K562 (cell line): ENCODE data around the gene CRKL. TPM values are rescaled to one million over a fixed set of nuclear protein-coding genes. Genes with fewer than 3 reads are reported as not detected.

Source experiments
- CHD1 ChIP-seq: fragments of 200-600 bp; sonication (generic); IDR thresholded peaks from one replicate; pipeline ENCODE4 v1.6.1; 2012; ENCODE audit warnings: mild to moderate bottlenecking, moderate library complexity, low read length, inconsistent platforms
- ETV6 ChIP-seq, 3 experiments: fragments of 150-350 bp in 1 of 3; sonication (generic) in 1 of 3; formaldehyde crosslinking in 1 of 3; IDR thresholded peaks; 2 replicates each; pipeline versions ENCODE4 v1.6.1 to v1.8.0; 2014 to 2022; ENCODE audit warnings: borderline replicate concordance in 2 of 3, low read depth in 2 of 3, antibody characterized with exemption in 1 of 3, low read length in 1 of 3, mild to moderate bottlenecking in 1 of 3, missing genetic modification reagents in 1 of 3
- GATA2 ChIP-seq: sonication (generic); formaldehyde crosslinking; IDR thresholded peaks from 2 replicates; pipeline ENCODE4 v1.4.0; 2020; ENCODE audit warnings: mild to moderate bottlenecking, missing genetic modification reagents
- GTF2A2 ChIP-seq: IDR thresholded peaks from 2 replicates; pipeline ENCODE4 v1.6.1; 2016; ENCODE audit warnings: mild to moderate bottlenecking, missing genetic modification characterization, missing compliant biosample characterization
- HNRNPLL ChIP-seq: fragments of 200-400 bp; formaldehyde crosslinking; IDR thresholded peaks from 2 replicates; pipeline ENCODE4 v1.6.1; 2017; ENCODE audit warnings: low read length, low read depth, mild to moderate bottlenecking; ENCODE audit not compliant: poor library complexity, severe bottlenecking
- HNRNPUL1 ChIP-seq: fragments of 200-400 bp; formaldehyde crosslinking; IDR thresholded peaks from 2 replicates; pipeline ENCODE4 v1.6.1; 2017; ENCODE audit warnings: low read length
- MAZ ChIP-seq, 2 experiments: fragments of 450-650 bp in 1 of 2; sonication (generic) in 1 of 2; formaldehyde crosslinking; IDR thresholded peaks in 1 of 2; conservative IDR thresholded peaks in 1 of 2; 2 replicates each; pipeline versions ENCODE4 v1.4.0 to v1.5.0; 2020; ENCODE audit warnings: mild to moderate bottlenecking in 1 of 2, missing genetic modification reagents in 1 of 2
- NEUROD1 ChIP-seq: fragments of 150-350 bp; IDR thresholded peaks from 2 replicates; pipeline ENCODE4 v1.6.1; 2014; ENCODE audit warnings: borderline replicate concordance, low read length, low read depth; ENCODE audit not compliant: partially characterized antibody
- NR2C1 ChIP-seq, 2 experiments: fragments of 450-650 bp; IDR thresholded peaks; 2 replicates each; pipeline ENCODE4 v1.6.1; 2017; ENCODE audit warnings: mild to moderate bottlenecking in 2 of 2, antibody characterized with exemption in 1 of 2, inconsistent platforms in 1 of 2, missing compliant biosample characterization in 1 of 2, missing genetic modification characterization in 1 of 2
- NR2C2 ChIP-seq, 2 experiments: fragments of 200-800 bp in 1 of 2; sonication (Bioruptor generic) in 1 of 2; sonication (generic) in 1 of 2; formaldehyde crosslinking in 1 of 2; IDR thresholded peaks; 2 replicates each; pipeline versions ENCODE4 v1.6.1 to v1.8.0; 2016 to 2022; ENCODE audit warnings: mild to moderate bottlenecking in 1 of 2, missing compliant biosample characterization in 1 of 2, missing genetic modification characterization in 1 of 2, missing genetic modification reagents in 1 of 2
- RBM34 ChIP-seq: fragments of 200-400 bp; formaldehyde crosslinking; IDR thresholded peaks from 2 replicates; pipeline ENCODE4 v1.6.1; 2018; ENCODE audit warnings: low read length, borderline replicate concordance; ENCODE audit not compliant: insufficient read depth
- RFX7 ChIP-seq: fragments of 250-450 bp; sonication (Bioruptor Pico); IDR thresholded peaks from 2 replicates; pipeline ENCODE4 v1.5.1; 2021; ENCODE audit warnings: mild to moderate bottlenecking
- SAP30 ChIP-seq: fragments of 200-600 bp; sonication (generic); IDR thresholded peaks from 2 replicates; pipeline ENCODE4 v1.6.1; 2012; ENCODE audit warnings: borderline replicate concordance, low read depth, mild to moderate bottlenecking, moderate library complexity, low read length, control low read depth, inconsistent platforms; ENCODE audit not compliant: insufficient read depth, poor library complexity, severe bottlenecking
- SMARCB1 ChIP-seq: IDR thresholded peaks from 2 replicates; pipeline ENCODE4 v1.6.1; 2011; ENCODE audit warnings: improper control_type of control experiment, low read depth; ENCODE audit not compliant: insufficient read length
- SNRNP70 ChIP-seq: fragments of 200-400 bp; formaldehyde crosslinking; optimal IDR thresholded peaks from 2 replicates; pipeline ENCODE3; 2017; ENCODE audit warnings: low read depth, low read length
- ZNF24 ChIP-seq: fragments of 450-650 bp; IDR thresholded peaks from 2 replicates; pipeline ENCODE4 v1.6.1; 2016
- ZNF263 ChIP-seq: sonication (generic); formaldehyde crosslinking; IDR thresholded peaks from 2 replicates; pipeline ENCODE4 v1.8.0; 2022; ENCODE audit warnings: mild to moderate bottlenecking, missing genetic modification reagents, borderline replicate concordance
- ZNF311 ChIP-seq: fragments of 250-450 bp; sonication (Bioruptor Pico); IDR thresholded peaks from 2 replicates; pipeline ENCODE4 v1.4.0; 2020; ENCODE audit warnings: mild to moderate bottlenecking, moderate library complexity
- ZNF324 ChIP-seq: fragments of 250-450 bp; sonication (Bioruptor Pico); IDR thresholded peaks from 2 replicates; pipeline ENCODE4 v1.4.0; 2020; ENCODE audit warnings: mild to moderate bottlenecking
- ZNF780A ChIP-seq: fragments of 250-450 bp; sonication (Bioruptor Pico); IDR thresholded peaks from 2 replicates; pipeline ENCODE4 v1.5.0; 2021; ENCODE audit warnings: mild to moderate bottlenecking
- ZNF830 ChIP-seq: fragments of 250-450 bp; sonication (Bioruptor Pico); IDR thresholded peaks from 2 replicates; pipeline ENCODE4 v1.5.0; 2021; ENCODE audit warnings: mild to moderate bottlenecking
- polyA plus RNA-seq, 8 experiments: library from polyadenylated mRNA; depleted of rRNA in 4 of 8; stranded (reverse) in 5 of 8; unstranded in 3 of 8; fragments of >200 nt; fragmentation: Nextera tagmentation in 2 of 8; fragmentation: Illumina TruSeq in 1 of 8; extraction: Ambion mirVana in 2 of 8; extraction: Trizol in 1 of 8; gene quantifications; 2 replicates each; pipeline versions ENCODE4 v1.2.1 to v1.2.3, GENCODE V29; 2011 to 2014; ENCODE audit warnings: inconsistent platforms in 1 of 8, missing spikeins in 1 of 8
- total RNA-seq, 7 experiments: library from RNA; depleted of rRNA in 6 of 7; stranded (reverse); fragments of >200 nt in 6 of 7; fragmentation: Illumina TruSeq in 2 of 7; extraction: Trizol in 2 of 7; gene quantifications; 2 replicates each; pipeline versions ENCODE4 v1.2.1 to v1.2.3, GENCODE V29; 2011 to 2021; ENCODE audit warnings: low replicate concordance in 1 of 7
- TF ChIP-seq, protein P1 (sequence below): fragments of 450-650 bp; IDR thresholded peaks from 2 replicates; pipeline ENCODE4 v1.7.0; 2016; ENCODE audit warnings: borderline replicate concordance

The CRKL gene
- total and polyA plus RNA-seq, 9 of the 15 experiments (the other 6 are each of a cell fraction or from before 2014, with no cell fraction given) = 100 to 263 (median 124) TPM

DNA sequence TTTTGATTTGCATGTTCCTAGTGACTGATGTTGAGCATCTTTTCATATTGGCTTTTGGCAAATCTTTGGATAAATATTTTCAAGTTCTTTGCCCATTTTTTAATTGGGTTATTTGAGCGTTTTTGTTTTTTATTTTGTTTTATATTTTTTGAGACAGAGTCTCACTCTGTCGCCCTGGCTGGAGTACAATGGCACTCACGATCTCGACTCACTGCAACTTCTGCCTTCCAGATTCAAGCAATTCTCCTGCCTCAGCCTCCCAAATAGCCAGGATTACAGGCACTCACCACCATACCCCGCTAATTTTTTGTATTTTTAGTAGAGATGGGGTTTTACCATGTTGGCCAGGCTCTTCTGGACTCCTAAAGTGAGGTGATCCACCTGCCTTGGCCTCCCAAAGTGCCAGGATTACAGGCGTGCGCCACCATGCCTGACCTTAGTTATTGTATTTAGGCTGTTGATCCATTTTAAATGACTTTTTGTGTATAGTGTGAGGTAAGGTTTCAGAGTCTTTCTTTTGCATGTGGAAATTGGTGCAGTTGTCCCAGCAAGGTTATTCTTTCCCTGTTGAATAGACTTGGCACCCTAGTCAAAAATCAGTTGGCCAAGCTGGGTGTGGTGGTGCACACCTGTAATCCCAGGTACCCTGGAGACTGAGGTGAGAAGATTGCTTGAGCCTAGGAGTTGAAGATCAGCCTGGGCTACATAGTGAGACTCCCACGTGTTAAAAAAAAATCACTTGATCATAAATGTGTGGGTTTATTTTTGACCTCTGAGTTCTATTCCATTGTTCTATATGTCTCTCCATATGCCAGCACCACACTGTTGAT is 26.1 kb downstream of the CRKL start (continued):
- TF ChIP-seq, protein P1, sequence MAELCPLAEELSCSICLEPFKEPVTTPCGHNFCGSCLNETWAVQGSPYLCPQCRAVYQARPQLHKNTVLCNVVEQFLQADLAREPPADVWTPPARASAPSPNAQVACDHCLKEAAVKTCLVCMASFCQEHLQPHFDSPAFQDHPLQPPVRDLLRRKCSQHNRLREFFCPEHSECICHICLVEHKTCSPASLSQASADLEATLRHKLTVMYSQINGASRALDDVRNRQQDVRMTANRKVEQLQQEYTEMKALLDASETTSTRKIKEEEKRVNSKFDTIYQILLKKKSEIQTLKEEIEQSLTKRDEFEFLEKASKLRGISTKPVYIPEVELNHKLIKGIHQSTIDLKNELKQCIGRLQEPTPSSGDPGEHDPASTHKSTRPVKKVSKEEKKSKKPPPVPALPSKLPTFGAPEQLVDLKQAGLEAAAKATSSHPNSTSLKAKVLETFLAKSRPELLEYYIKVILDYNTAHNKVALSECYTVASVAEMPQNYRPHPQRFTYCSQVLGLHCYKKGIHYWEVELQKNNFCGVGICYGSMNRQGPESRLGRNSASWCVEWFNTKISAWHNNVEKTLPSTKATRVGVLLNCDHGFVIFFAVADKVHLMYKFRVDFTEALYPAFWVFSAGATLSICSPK = no peak
- TF ChIP-seq ZNF311 (no peak), HNRNPUL1 (no peak), ZNF830 (CRISPR knock-in tag) (no peak), ETV6 (IDR thresholded peaks at IDR 0.05; ENCODE audit: borderline replicate concordance in 1 of 2, low read depth in 2 of 2, low read length in 1 of 2) (no peak), ETV6 (CRISPR knock-in tag; IDR thresholded peaks at IDR 0.05; ENCODE audit: borderline replicate concordance) (no peak), SMARCB1 (no peak), RBM34 (no peak), GTF2A2 (tag) (no peak), SAP30 (no peak), ZNF324 (CRISPR knock-in tag) (no peak), MAZ (CRISPR knock-in tag; conservative IDR thresholded peaks at IDR 0.05 in 1 of 2, IDR thresholded peaks at IDR 0.05 in 1 of 2) (no peak), HNRNPLL (no peak), NR2C1 (IDR thresholded peaks at IDR 0.05) (no peak), NR2C1 (tag; IDR thresholded peaks at IDR 0.05) (no peak), NR2C2 (CRISPR knock-in tag; IDR thresholded peaks at IDR 0.05) (no peak), NR2C2 (tag; IDR thresholded peaks at IDR 0.05) (no peak), ZNF24 (no peak), ZNF263 (CRISPR knock-in tag) (no peak), RFX7 (CRISPR knock-in tag) (no peak), NEUROD1 (no peak), ZNF780A (no peak), SNRNP70 (no peak), CHD1 (no peak), GATA2 (CRISPR knock-in tag) (no peak)
